SK-N-SH treated with all-trans-retinoic acid at 6 μM for 48 hours (cell line): ENCODE data around the gene RPA4.

ENCODE experiments used
- ATAC-seq: fragments of 200-7000 bp; cut with Tn5 transposase; 3 replicates; pipeline ENCODE4 v1.9.1; 2020; ENCODE audit warnings: mild to moderate bottlenecking, moderate library complexity
- ARNTL ChIP-seq: fragments of 450-650 bp; formaldehyde crosslinking; IDR thresholded peaks from 2 replicates; pipeline ENCODE4 v1.5.0; 2020; ENCODE audit warnings: low read depth, mild to moderate bottlenecking, moderate library complexity, borderline replicate concordance
- CREB5 ChIP-seq: fragments of 250-450 bp; sonication (Bioruptor Pico); IDR thresholded peaks from 2 replicates; pipeline ENCODE4 v1.5.1; 2020; ENCODE audit warnings: low read depth, mild to moderate bottlenecking, moderate library complexity
- CSDC2 ChIP-seq: fragments of 250-450 bp; sonication (Bioruptor Pico); IDR thresholded peaks from 2 replicates; pipeline ENCODE4 v1.5.0; 2020; ENCODE audit warnings: mild to moderate bottlenecking, moderate library complexity
- ESRRG ChIP-seq: fragments of 250-450 bp; sonication (Bioruptor Pico); IDR thresholded peaks from 2 replicates; pipeline ENCODE4 v1.6.1; 2021; ENCODE audit warnings: mild to moderate bottlenecking
- GLIS3 ChIP-seq: fragments of 250-450 bp; sonication (Bioruptor Pico); IDR thresholded peaks from 2 replicates; pipeline ENCODE4 v1.5.0; 2020; ENCODE audit warnings: mild to moderate bottlenecking, moderate library complexity
- ISL1 ChIP-seq: fragments of 250-450 bp; sonication (Bioruptor Pico); IDR thresholded peaks from 2 replicates; pipeline ENCODE4 v2.1.2; 2022; ENCODE audit warnings: mild to moderate bottlenecking, moderate library complexity
- OSR1 ChIP-seq: fragments of 250-450 bp; sonication (Bioruptor Pico); IDR thresholded peaks from 2 replicates; pipeline ENCODE4 v1.8.0; 2022; ENCODE audit warnings: moderate library complexity, mild to moderate bottlenecking, inconsistent platforms
- PATZ1 ChIP-seq: fragments of 250-450 bp; sonication (Bioruptor Pico); IDR thresholded peaks from 2 replicates; pipeline ENCODE4 v1.8.0; 2020; ENCODE audit warnings: mild to moderate bottlenecking, moderate library complexity, borderline replicate concordance
- POU6F1 ChIP-seq: fragments of 250-450 bp; sonication (Bioruptor Pico); IDR thresholded peaks from 2 replicates; pipeline ENCODE4 v1.8.0; 2021; ENCODE audit warnings: low read depth, mild to moderate bottlenecking, moderate library complexity, borderline replicate concordance
- RARB ChIP-seq: fragments of 250-450 bp; sonication (Bioruptor Pico); IDR thresholded peaks from 2 replicates; pipeline ENCODE4 v1.8.0; 2021; ENCODE audit warnings: mild to moderate bottlenecking, moderate library complexity
- SNAI2 ChIP-seq: fragments of 250-450 bp; sonication (Bioruptor Pico); IDR thresholded peaks from 2 replicates; pipeline ENCODE4 v1.5.0; 2020; ENCODE audit warnings: mild to moderate bottlenecking, moderate library complexity
- TCF4 ChIP-seq: fragments of 250-450 bp; sonication (Bioruptor Pico); IDR thresholded peaks from 2 replicates; pipeline ENCODE4 v1.8.0; 2021; ENCODE audit warnings: mild to moderate bottlenecking, moderate library complexity, borderline replicate concordance
- TSHZ2 ChIP-seq: fragments of 250-450 bp; sonication (Bioruptor Pico); IDR thresholded peaks from 2 replicates; pipeline ENCODE4 v1.5.0; 2020; ENCODE audit warnings: mild to moderate bottlenecking, moderate library complexity
- ZC3H10 ChIP-seq: fragments of 250-450 bp; sonication (Bioruptor Pico); IDR thresholded peaks from 2 replicates; pipeline ENCODE4 v1.5.1; 2021; ENCODE audit warnings: mild to moderate bottlenecking, moderate library complexity
- ZFP3 ChIP-seq: fragments of 250-450 bp; sonication (Bioruptor Pico); IDR thresholded peaks from 2 replicates; pipeline ENCODE4 v1.5.0; 2020; ENCODE audit warnings: mild to moderate bottlenecking, moderate library complexity
- ZFP30 ChIP-seq: fragments of 450-650 bp; formaldehyde crosslinking; IDR thresholded peaks from 2 replicates; pipeline ENCODE4 v1.5.0; 2022; ENCODE audit warnings: mild to moderate bottlenecking, moderate library complexity
- ZNF70 ChIP-seq: fragments of 450-650 bp; formaldehyde crosslinking; IDR thresholded peaks from 2 replicates; pipeline ENCODE4 v1.5.0; 2020; ENCODE audit warnings: mild to moderate bottlenecking, moderate library complexity

RPA4 gene

DNA sequence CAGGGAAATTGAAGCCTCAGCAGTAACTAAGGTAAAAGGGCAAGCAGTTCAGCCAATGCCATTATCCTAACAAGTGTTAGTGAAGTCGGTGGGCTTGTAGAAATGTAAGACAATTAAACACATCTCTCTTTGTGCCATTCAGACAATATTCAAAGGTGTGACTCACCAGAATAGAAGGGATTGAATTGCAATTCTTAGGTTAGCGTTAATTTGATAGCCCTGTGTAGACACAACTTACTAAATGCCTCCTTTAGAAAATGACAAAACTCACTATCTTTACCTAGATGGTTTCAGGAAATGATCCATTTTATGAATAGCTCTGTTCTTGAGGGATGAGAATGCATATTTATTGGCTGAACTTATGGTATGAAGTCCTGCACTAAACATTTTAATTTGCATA is 35.2 kb downstream of the RPA4 start:
- ATAC-seq = no peak
- TF ChIP-seq ARNTL (CRISPR knock-in tag) (no peak), TSHZ2 (CRISPR knock-in tag) (no peak), ZFP30 (CRISPR knock-in tag) (no peak), PATZ1 (no peak), ISL1 (CRISPR knock-in tag) (no peak), ZNF70 (CRISPR knock-in tag) (no peak), TCF4 (no peak), CREB5 (no peak), CSDC2 (CRISPR knock-in tag) (no peak), GLIS3 (CRISPR knock-in tag) (no peak)

DNA sequence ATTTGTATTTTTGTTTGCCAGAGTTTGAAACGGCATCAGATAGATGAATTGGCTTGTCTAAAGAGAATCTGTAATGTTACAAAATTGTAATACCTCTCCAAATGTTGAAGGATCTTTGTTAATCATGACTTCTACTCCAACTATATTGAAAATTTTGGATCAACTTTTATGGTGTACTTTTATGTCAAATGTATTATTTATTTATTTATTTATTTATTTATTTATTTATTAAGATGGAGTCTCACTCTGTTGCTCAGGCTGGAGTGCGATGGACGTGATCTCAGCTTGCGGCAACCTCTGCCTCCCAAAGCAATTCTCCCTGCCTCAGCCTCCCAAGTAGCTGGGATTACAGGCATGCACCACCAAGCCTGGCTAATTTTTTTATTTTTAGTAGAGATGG is 36.0 kb downstream of the RPA4 start:
- no peak for ATAC-seq
- TF ChIP-seq CREB5 = no peak
- TF ChIP-seq ESRRG (CRISPR knock-in tag) = no peak
- no peak for TF ChIP-seq PATZ1
- no peak for TF ChIP-seq ISL1 (CRISPR knock-in tag)
- TF ChIP-seq ZFP3 (CRISPR knock-in tag) = no peak

DNA sequence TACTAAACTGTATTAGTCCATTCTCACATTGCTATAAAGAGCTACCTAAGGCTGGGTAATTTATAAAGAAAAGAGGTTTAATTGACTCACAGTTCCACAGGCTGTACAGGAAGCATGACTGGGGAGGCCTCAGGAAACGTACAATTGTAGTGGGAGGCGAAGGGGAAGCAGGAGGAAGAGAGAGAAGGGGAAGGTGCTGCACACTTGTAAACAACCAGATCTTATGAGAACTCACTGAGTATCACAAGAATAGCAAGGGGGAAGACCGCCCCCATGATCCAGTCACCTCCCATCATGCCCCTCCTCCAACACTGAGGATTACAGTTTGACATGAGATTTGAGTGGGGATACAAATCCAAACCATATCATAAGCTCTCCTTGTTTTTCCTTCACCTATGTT is 40.9 kb downstream of the RPA4 start:
- TF ChIP-seq ZC3H10 (CRISPR knock-in tag) (no peak), OSR1 (CRISPR knock-in tag) (no peak), RARB (CRISPR knock-in tag) (no peak), SNAI2 (CRISPR knock-in tag) (no peak), CREB5 (no peak), ARNTL (CRISPR knock-in tag) (no peak), POU6F1 (CRISPR knock-in tag) (no peak), TCF4 (no peak), ISL1 (CRISPR knock-in tag) (no peak), GLIS3 (CRISPR knock-in tag) (no peak)
- TF ChIP-seq, all 23 proteins: peak for 0
- ATAC-seq = no peak
